ENCODE measurements around the gene GPRC5A. TPM values are rescaled to one million over a fixed set of nuclear protein-coding genes. Genes with fewer than 3 reads are reported as not detected.
A peak's percentile ranks its signal among the peaks of the same experiment; 100 is the strongest.

The GPRC5A gene
- total and polyA plus RNA-seq, 3 donors from 2014 or later, result 1.9 to 2.8 (median 2.7) TPM

DNA sequence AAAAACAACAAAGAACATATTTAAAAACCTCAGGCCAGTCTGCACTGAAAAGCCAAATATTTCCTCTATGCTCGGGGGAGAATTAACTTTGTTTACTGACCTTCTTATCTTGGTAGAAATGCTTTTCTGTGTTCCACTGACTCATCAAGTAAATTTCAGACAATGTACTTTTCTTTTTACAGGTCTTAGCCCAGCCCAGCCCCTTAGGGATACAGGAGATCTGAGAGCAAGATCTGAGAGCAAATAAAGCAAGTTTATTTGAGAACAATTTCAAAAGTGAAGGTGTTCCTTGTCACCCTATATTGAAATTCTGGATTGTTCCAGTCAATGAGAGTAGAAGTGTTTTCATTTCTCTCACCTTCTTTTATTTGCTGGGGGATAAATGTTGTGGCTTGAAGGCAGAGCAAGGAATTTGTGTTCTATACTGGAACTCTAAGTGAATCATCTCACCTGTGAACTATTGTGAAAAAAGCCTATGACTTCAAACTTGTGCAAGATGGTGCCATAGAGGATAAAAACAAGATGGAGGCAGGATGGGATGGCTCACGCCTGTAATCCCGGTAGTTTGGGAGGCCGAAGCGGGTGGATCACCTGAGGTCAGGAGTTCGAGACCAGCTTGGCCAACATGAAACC is 7.9 kb upstream of the GPRC5A start:
- intact Hi-C loops (cut with DNase I; ENCODE audit: low total_unique reads), result no loop called here

DNA sequence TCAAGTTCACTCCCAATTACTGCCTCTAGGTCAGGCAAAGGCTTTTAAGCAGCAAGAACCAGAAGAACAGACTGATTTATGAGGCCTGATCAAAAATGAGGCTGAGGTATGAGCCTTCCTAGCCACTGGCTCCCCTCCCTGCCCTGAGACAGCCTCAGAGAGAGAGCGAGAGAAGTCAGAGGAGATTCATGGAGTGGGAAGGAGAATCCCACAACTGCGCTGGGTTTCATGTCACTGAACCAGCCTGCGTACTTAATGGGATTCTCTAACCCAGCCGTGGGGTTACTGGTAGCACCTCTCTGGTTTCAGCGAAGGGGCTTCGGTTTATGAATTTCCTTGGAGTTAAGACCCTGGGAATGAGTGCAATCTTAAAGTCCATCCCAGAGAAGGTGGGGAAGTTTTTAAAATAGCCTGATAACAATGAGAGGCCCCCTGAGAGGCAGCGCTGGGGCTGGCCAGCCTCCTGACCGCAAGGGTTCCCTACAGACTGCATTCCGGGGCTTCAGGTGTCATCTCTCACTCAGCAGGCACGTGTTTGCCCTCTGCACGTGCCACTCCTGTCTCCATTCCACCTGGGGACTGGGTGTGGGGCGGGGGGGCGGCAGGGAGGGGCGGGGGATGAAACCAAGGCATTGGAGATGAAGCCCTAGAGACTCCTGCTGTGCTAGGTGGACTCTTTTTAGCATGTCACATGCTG is 6.1 kb upstream of the GPRC5A start:
- Histone ChIP-seq H3K27me3 (no peaks in the 10 kb centered on the region), H3K9me3 (no peaks in the 10 kb centered on the region), H3K4me1 (peaks cover 2% of the 10 kb centered on the region), H3K4me3 (no peak overlapping the region), H3K36me3 (ENCODE audit: low read depth, missing control alignments) (no peaks in the 10 kb centered on the region), H3K27ac (no peak overlapping the region)
- WGBS, 2 donors, result 70 to 81% methylated on average over 10 to 14 of the region's 14 CpGs
- TF ChIP-seq, protein P1, sequence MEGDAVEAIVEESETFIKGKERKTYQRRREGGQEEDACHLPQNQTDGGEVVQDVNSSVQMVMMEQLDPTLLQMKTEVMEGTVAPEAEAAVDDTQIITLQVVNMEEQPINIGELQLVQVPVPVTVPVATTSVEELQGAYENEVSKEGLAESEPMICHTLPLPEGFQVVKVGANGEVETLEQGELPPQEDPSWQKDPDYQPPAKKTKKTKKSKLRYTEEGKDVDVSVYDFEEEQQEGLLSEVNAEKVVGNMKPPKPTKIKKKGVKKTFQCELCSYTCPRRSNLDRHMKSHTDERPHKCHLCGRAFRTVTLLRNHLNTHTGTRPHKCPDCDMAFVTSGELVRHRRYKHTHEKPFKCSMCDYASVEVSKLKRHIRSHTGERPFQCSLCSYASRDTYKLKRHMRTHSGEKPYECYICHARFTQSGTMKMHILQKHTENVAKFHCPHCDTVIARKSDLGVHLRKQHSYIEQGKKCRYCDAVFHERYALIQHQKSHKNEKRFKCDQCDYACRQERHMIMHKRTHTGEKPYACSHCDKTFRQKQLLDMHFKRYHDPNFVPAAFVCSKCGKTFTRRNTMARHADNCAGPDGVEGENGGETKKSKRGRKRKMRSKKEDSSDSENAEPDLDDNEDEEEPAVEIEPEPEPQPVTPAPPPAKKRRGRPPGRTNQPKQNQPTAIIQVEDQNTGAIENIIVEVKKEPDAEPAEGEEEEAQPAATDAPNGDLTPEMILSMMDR (IDR thresholded peaks at IDR 0.05), result no peak
- TF ChIP-seq POLR2A (IDR thresholded peaks at IDR 0.05), result no peak
- DNase-seq, result no peak
- intact Hi-C loops (cut with DNase I; ENCODE audit: low total_unique reads), result no loop called here

More for the DNA sequence above, 7.9 kb upstream of the GPRC5A start:
- H3K4me3 ChIP-seq, result no peak overlapping the region
- no peaks in the 10 kb centered on the region for H3K9me3 ChIP-seq
- DNase-seq, result no peak
- no peaks in the 10 kb centered on the region for H3K27me3 ChIP-seq
- peaks cover 2% of the 10 kb centered on the region for H3K4me1 ChIP-seq
- 87 to 92% methylated on average over 6 of the region's 6 CpGs for WGBS, 2 donors
- H3K36me3 ChIP-seq (ENCODE audit: low read depth, missing control alignments), result no peaks in the 10 kb centered on the region
- TF ChIP-seq POLR2A (IDR thresholded peaks at IDR 0.05), result no peak
- TF ChIP-seq, protein P1 (IDR thresholded peaks at IDR 0.05), result no peak
- peak overlapping the region in 1 of 2 donors; percentile 61 for H3K27ac ChIP-seq

DNA sequence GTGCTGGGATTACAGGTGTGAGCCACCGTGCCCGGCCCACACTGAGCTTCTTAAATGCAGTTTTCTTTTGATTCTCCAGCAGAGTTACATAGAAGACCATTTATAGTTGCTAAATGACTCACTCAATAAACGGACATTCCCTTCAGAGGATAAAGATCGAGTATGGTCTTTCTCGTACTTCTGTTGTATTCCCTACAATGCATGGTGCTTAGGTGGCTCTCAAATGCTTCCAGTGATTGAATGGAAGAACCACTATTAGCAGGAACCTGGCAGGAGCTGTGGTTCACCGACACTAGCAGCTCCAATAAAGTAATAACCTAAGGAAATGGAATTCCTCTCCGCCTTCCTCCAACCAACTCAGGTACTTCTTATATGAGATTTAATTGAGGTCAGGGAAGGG is 3.9 kb upstream of the GPRC5A start:
- TF ChIP-seq, protein P1 (IDR thresholded peaks at IDR 0.05), result no peak
- no peak for TF ChIP-seq POLR2A (IDR thresholded peaks at IDR 0.05)

DNA sequence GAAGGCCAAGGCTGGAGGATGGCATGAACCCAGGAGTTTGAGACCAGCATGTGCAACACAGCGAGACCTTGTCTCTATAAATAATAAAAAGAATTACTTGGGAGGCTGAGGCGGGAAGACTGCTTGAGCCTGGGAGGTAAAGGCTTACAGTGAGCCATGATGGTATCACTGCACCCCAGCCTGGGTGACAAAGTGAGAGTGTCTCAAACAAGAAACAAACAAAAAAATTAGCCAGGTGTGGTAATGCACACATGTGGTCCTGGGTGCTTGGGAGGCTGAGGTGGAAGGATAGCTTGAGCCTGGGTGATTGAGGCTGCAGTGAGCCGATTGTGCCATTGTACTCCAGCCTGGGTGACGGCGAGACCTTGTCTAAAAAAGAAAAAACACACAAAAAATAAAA is 1.7 kb upstream of the GPRC5A start:
- Histone ChIP-seq H3K4me3 (no peak overlapping the region), H3K27me3 (no peaks in the 10 kb centered on the region), H3K4me1 (peaks cover 14% of the 10 kb centered on the region), H3K9me3 (no peaks in the 10 kb centered on the region), H3K27ac (no peak overlapping the region), H3K36me3 (ENCODE audit: low read depth, missing control alignments) (no peaks in the 10 kb centered on the region)
- TF ChIP-seq POLR2A (IDR thresholded peaks at IDR 0.05), result no peak
- TF ChIP-seq, protein P1 (IDR thresholded peaks at IDR 0.05), result no peak
- 91 to 94% methylated on average over 5 of the region's 5 CpGs for WGBS, 2 donors
- intact Hi-C loops (cut with DNase I; ENCODE audit: low total_unique reads), result no loop called here
- no peak for DNase-seq

More for the DNA sequence above, 3.9 kb upstream of the GPRC5A start:
- Histone ChIP-seq H3K4me3 (no peak overlapping the region), H3K9me3 (no peaks in the 10 kb centered on the region), H3K27me3 (no peaks in the 10 kb centered on the region), H3K4me1 (peaks cover 17% of the 10 kb centered on the region), H3K36me3 (ENCODE audit: low read depth, missing control alignments) (no peaks in the 10 kb centered on the region), H3K27ac (no peak overlapping the region)
- 74 to 75% methylated on average over 7 of the region's 7 CpGs for WGBS, 2 donors
- DNase-seq, result no peak
- intact Hi-C loops (cut with DNase I; ENCODE audit: low total_unique reads), result no loop called here
